HG03280 (cell line): ENCODE measurements around the gene NOD2.

ENCODE experiments used
- ATAC-seq: cut with Tn5 transposase; IDR thresholded peaks from one replicate; pipeline ENCODE4 v1.9.1; 2021; ENCODE audit warnings: mild to moderate bottlenecking, moderate library complexity; ENCODE audit not compliant: unreplicated experiment

Gene NOD2

GRCh38 chr16:50669741-50670140 is 23.7 kb upstream of the NOD2 start:
- ATAC-seq: no peak

GRCh38 chr16:50670476-50670875 is 22.9 kb upstream of the NOD2 start:
- ATAC-seq: no peak

- no peak for ATAC-seq
Observed at GRCh38 chr16:50671644-50672260, 21.7 kb upstream of the NOD2 start.

- ATAC-seq: no peak
Observed at GRCh38 chr16:50673496-50674275, 19.7 kb upstream of the NOD2 start.

GRCh38 chr16:50674831-50675230 is 18.6 kb upstream of the NOD2 start:
- no peak for ATAC-seq

- ATAC-seq: no peak
Observed at GRCh38 chr16:50675686-50676610, 17.5 kb upstream of the NOD2 start.

- ATAC-seq: no peak
Observed at GRCh38 chr16:50676684-50677225, 16.7 kb upstream of the NOD2 start.

- no peak for ATAC-seq
Observed at GRCh38 chr16:50677351-50677750, 16.1 kb upstream of the NOD2 start.

- no peak for ATAC-seq
Observed at GRCh38 chr16:50678531-50678930, 14.9 kb upstream of the NOD2 start.

GRCh38 chr16:50679266-50679665 is 14.1 kb upstream of the NOD2 start:
- no peak for ATAC-seq

GRCh38 chr16:50679676-50680555 is 13.5 kb upstream of the NOD2 start:
- ATAC-seq: no peak

GRCh38 chr16:50680556-50680893 is 12.9 kb upstream of the NOD2 start:
- no peak for ATAC-seq

- peak; percentile 40 for ATAC-seq
Observed at GRCh38 chr16:50681021-50681885, 12.2 kb upstream of the NOD2 start, which contains the start of gene SNX20. Gene SNX20, minus strand, starts transcription at chr16:50681312. Its CDS starts 3,786 bp downstream, at chr16:50677526.

GRCh38 chr16:50683689-50684374 is 9.6 kb upstream of the NOD2 start:
- ATAC-seq: peak; percentile 48

- ATAC-seq: no peak
Observed at GRCh38 chr16:50684823-50685461, 8.5 kb upstream of the NOD2 start.

GRCh38 chr16:50685462-50686063 is 7.8 kb upstream of the NOD2 start:
- no peak for ATAC-seq

GRCh38 chr16:50688083-50688482 is 5.3 kb upstream of the NOD2 start:
- no peak for ATAC-seq

- no peak for ATAC-seq
Observed at GRCh38 chr16:50688867-50689266, 4.5 kb upstream of the NOD2 start.
